Progenitor cell of endocrine pancreas (in vitro differentiated cells): Measurements from ENCODE around the gene C2orf78. TPM values are rescaled to one million over a fixed set of nuclear protein-coding genes. Genes with fewer than 3 reads are reported as not detected.

Source experiments
- DNase-seq: peaks from one replicate; pipeline ENCODE4 v3.0.0; 2021; ENCODE audit warnings: low spot score; ENCODE audit not compliant: unreplicated experiment
- H3K27ac Mint-ChIP-seq: 2 replicates; pipeline ENCODE4 v1.8.0; 2021; ENCODE audit warnings: mild to moderate bottlenecking, moderate library complexity, mixed read lengths
- H3K27me3 Mint-ChIP-seq: 2 replicates; pipeline ENCODE4 v1.8.0; 2021; ENCODE audit warnings: mixed read lengths
- H3K36me3 Mint-ChIP-seq: 2 replicates; pipeline ENCODE4 v1.8.0; 2022; ENCODE audit warnings: mixed read lengths; ENCODE audit not compliant: insufficient read depth
- H3K4me1 Mint-ChIP-seq: 2 replicates; pipeline ENCODE4 v1.8.0; 2021; ENCODE audit warnings: low read depth, mixed read lengths
- H3K4me3 Mint-ChIP-seq: 2 replicates; pipeline ENCODE4 v1.8.0; 2021; ENCODE audit warnings: low read depth, mild to moderate bottlenecking, moderate library complexity, mixed read lengths
- H3K9me3 Mint-ChIP-seq: 2 replicates; pipeline ENCODE4 v1.8.0; 2021; ENCODE audit warnings: low read depth, mixed read lengths
- total RNA-seq: library from RNA; stranded (reverse); gene quantifications from 2 replicates; pipeline ENCODE4 v1.2.1, GENCODE V29; 2021
- TF ChIP-seq, protein P1 (sequence below): fragments of 200-600 bp; sonication (generic); IDR thresholded peaks from one replicate; pipeline ENCODE4 v1.5.0; 2021; ENCODE audit warnings: antibody characterized with exemption, mild to moderate bottlenecking; ENCODE audit not compliant: unreplicated experiment

C2orf78 gene
- total RNA-seq, 1 donor from 2014 or later, result not detected

DNA sequence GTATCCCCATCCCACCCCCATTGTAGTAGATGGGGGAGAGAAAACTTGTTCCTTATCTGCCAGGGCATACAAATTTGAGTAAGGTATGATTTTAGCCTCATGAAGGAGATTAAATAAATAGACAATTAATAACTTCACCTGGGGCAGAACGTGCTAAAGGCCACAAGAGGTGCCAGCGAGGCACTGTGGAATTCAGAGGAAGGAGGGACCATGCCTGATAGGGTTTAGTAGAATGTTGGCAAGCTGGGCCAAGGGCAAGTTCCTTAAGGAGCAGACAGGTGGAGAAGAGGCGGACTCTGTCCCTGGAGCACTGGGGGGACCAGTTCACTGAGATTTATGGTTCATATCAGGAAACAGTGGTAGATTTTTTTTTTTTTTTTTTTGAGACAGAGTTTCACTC lies 67.3 kb downstream of the C2orf78 start:
- TF ChIP-seq, protein P1, sequence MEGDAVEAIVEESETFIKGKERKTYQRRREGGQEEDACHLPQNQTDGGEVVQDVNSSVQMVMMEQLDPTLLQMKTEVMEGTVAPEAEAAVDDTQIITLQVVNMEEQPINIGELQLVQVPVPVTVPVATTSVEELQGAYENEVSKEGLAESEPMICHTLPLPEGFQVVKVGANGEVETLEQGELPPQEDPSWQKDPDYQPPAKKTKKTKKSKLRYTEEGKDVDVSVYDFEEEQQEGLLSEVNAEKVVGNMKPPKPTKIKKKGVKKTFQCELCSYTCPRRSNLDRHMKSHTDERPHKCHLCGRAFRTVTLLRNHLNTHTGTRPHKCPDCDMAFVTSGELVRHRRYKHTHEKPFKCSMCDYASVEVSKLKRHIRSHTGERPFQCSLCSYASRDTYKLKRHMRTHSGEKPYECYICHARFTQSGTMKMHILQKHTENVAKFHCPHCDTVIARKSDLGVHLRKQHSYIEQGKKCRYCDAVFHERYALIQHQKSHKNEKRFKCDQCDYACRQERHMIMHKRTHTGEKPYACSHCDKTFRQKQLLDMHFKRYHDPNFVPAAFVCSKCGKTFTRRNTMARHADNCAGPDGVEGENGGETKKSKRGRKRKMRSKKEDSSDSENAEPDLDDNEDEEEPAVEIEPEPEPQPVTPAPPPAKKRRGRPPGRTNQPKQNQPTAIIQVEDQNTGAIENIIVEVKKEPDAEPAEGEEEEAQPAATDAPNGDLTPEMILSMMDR, result peak; percentile 44
- H3K4me1 Mint-ChIP-seq, result no peaks in the 10 kb centered on the region
- H3K9me3 Mint-ChIP-seq, result no peaks in the 10 kb centered on the region
- no peaks in the 10 kb centered on the region for H3K27me3 Mint-ChIP-seq
- no peak for DNase-seq
- no peak overlapping the region for H3K4me3 Mint-ChIP-seq
- no peak overlapping the region for H3K27ac Mint-ChIP-seq
- peaks cover 26% of the 10 kb centered on the region for H3K36me3 Mint-ChIP-seq

DNA sequence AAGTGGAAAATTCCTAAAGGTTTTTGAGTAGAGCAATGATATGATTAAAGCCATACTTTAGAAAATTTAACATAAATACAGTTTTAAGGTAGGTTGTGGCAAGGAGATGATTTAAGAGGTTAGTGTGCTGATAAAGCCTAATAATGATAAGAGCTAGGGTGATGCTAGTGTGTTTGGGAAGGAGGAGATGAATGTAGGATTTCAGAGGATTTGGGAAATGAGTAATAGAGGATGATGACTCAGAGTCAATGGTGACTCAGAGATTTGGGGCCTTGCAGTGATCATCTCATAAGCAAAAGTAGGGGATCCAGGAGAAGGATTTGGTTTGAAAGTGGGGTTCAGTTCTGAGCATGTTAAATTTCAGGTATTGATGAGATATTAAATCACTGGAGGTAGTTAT lies 68.0 kb downstream of the C2orf78 start:
- no peak for DNase-seq
- H3K27me3 Mint-ChIP-seq, result no peaks in the 10 kb centered on the region
- peaks cover 25% of the 10 kb centered on the region for H3K36me3 Mint-ChIP-seq
- no peaks in the 10 kb centered on the region for H3K9me3 Mint-ChIP-seq
- no peak overlapping the region for H3K27ac Mint-ChIP-seq
- no peaks in the 10 kb centered on the region for H3K4me1 Mint-ChIP-seq
- no peak overlapping the region for H3K4me3 Mint-ChIP-seq
- TF ChIP-seq, protein P1, result no peak

DNA sequence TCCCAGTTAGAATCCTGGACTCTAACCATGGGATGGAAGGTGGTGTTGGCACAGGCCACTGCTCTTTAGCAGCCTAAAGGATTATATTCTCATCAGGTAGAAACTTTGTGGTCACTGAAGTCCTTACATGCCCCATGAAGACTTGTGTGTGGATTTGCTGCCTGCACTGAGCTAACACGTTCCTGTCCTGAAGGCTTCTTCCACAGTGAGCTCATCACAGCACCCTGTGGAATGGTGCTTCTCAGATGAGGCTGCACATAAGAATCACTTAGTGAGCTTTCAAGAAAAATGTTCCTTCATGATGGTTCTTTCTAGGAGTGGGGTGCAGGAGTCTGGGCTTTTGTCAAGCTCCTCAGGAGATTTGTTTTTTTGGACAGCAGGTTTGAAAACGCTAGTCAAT lies 71.5 kb downstream of the C2orf78 start:
- peaks cover 27% of the 10 kb centered on the region for H3K36me3 Mint-ChIP-seq

DNA sequence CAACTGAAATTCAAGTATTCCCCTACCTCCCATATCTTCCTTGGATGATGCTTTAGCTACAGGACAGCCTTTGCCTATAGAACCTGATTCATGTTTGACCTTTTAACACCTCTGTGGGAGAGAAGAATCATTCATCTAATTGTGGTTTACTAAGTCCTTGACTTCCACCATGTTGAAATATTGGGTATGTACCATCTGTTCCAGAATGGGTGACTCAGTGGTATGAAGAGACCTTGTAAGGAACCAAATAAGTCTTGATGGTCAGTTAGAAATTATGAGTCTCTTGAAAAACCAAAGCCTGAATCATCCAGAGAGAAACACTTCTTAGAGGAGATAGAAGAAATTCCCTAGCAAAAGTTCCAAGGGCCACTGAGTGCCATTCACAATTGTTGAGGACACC lies 72.2 kb downstream of the C2orf78 start:
- Mint-ChIP-seq H3K36me3 (peaks cover 27% of the 10 kb centered on the region), H3K4me1 (no peaks in the 10 kb centered on the region), H3K9me3 (no peaks in the 10 kb centered on the region), H3K27me3 (no peaks in the 10 kb centered on the region), H3K4me3 (no peak overlapping the region), H3K27ac (no peak overlapping the region)
- no peak for DNase-seq
- TF ChIP-seq, protein P1, result no peak

More for the DNA sequence above, 71.5 kb downstream of the C2orf78 start:
- no peak for DNase-seq
- Mint-ChIP-seq H3K4me1 (no peaks in the 10 kb centered on the region), H3K27me3 (no peaks in the 10 kb centered on the region), H3K9me3 (no peaks in the 10 kb centered on the region), H3K27ac (no peak overlapping the region), H3K4me3 (no peak overlapping the region)
- TF ChIP-seq, protein P1, result no peak

DNA sequence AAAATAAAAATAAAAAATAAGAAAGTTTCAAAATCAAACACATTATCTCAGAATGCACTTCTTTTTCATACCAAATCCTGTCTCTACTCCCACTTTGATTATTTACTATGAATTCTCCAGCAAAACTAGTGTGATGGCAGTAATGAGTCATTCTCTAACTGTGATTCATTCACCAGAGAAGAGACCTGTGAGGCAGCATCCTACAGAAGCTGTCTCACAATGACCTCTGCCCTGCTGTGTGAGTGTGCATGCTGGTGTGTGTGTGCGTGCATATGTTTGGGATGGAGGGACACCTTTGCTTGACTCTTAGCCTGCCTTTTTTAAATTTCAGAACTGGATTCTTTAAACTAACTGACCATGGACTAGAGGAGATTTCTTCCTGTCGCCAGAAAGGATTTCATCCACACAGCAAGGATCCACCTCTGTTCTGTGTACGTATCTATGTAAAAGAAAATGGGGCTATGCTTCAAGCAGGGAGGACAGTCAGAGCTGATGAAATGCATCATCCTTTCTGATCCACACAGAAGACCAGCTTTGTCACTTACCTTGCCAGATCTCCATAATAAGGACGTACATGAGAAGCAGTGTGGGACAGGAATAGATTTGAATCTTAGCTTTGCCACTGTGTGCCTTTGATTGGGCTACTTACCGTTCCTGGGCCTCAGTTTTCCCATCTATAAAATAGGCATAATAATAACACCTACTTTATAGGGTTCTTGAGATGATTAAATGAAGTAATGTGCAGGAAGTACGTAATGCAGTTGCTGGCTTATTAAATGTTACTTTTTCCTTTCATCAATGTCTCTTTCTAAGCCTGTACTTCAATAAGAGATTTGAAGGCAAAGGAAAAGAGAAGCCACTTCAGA lies 76.0 kb downstream of the C2orf78 start:
- Mint-ChIP-seq H3K4me3 (no peak overlapping the region), H3K27me3 (no peaks in the 10 kb centered on the region), H3K36me3 (peaks cover 31% of the 10 kb centered on the region), H3K27ac (no peak overlapping the region), H3K4me1 (peaks cover 4% of the 10 kb centered on the region), H3K9me3 (no peaks in the 10 kb centered on the region)
- TF ChIP-seq, protein P1, result no peak
- DNase-seq, result no peak
